ENCODE results near the gene ALG11.
"Not testable (repeated sequence)": the region's sequence is repeated elsewhere in the genome, so short reads cannot be mapped to it uniquely, and the experiment has no call there.

The ALG11 gene

DNA sequence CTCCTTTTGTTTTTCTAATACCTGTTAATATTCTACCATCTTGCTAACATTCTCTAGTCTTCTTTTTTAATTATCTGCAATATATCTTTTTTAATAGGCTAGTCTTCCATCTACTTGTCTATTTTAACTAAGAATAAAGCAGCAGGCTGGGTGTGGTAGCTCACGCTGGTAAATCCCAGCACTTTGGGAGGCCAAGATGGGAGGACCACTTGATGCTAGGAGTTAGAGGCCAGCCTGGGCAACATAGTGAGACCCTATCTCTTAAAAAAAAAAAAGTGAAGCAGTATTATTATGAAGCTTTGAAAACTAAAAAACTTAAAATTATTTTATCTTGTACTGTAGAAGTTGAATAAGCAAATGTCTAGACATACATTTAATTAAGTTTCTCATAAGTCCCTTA, 15.6 kb downstream of the ALG11 start:
- H3K4me3 Mint-ChIP-seq = no peak overlapping the region
- TF ChIP-seq, protein P1, sequence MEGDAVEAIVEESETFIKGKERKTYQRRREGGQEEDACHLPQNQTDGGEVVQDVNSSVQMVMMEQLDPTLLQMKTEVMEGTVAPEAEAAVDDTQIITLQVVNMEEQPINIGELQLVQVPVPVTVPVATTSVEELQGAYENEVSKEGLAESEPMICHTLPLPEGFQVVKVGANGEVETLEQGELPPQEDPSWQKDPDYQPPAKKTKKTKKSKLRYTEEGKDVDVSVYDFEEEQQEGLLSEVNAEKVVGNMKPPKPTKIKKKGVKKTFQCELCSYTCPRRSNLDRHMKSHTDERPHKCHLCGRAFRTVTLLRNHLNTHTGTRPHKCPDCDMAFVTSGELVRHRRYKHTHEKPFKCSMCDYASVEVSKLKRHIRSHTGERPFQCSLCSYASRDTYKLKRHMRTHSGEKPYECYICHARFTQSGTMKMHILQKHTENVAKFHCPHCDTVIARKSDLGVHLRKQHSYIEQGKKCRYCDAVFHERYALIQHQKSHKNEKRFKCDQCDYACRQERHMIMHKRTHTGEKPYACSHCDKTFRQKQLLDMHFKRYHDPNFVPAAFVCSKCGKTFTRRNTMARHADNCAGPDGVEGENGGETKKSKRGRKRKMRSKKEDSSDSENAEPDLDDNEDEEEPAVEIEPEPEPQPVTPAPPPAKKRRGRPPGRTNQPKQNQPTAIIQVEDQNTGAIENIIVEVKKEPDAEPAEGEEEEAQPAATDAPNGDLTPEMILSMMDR (IDR thresholded peaks at IDR 0.05; ENCODE audit: unreplicated experiment in 3 of 3) = no peak
- no peak overlapping the region for H3K27ac Mint-ChIP-seq
- H3K27me3 Mint-ChIP-seq (ENCODE audit: low read depth) = no peaks in the 10 kb centered on the region
- no peaks in the 10 kb centered on the region for H3K4me1 Mint-ChIP-seq
- peaks cover 83% of the 10 kb centered on the region for H3K36me3 Mint-ChIP-seq (ENCODE audit: low read depth)
- H3K9me3 Mint-ChIP-seq = peaks cover 32% of the 10 kb centered on the region

DNA sequence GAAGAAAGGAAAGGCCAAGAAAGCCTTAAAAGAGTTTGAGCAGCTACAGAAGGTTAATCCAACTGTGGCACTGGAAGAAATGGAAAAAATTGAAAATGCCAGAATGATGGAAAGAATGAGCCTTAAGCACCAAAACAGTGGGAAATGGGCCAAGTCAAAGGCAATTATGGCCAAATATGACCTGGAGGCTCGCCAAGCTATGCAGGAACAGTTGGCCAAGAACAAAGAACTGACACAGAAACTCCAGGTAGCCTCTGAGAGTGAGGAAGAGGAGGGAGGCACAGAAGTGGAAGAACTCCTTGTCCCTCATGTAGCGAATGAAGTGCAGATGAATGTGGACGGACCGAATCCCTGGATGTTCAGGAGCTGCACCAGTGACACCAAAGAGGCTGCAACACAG, 17.4 kb downstream of the ALG11 start:
- H3K36me3 Mint-ChIP-seq (ENCODE audit: low read depth) = peaks cover 68% of the 10 kb centered on the region
- H3K27ac Mint-ChIP-seq = no peak overlapping the region
- no peaks in the 10 kb centered on the region for H3K4me1 Mint-ChIP-seq
- H3K27me3 Mint-ChIP-seq (ENCODE audit: low read depth) = no peaks in the 10 kb centered on the region
- TF ChIP-seq, protein P1 (IDR thresholded peaks at IDR 0.05; ENCODE audit: unreplicated experiment in 3 of 3) = no peak
- H3K9me3 Mint-ChIP-seq = peaks cover 32% of the 10 kb centered on the region
- no peak overlapping the region for H3K4me3 Mint-ChIP-seq

DNA sequence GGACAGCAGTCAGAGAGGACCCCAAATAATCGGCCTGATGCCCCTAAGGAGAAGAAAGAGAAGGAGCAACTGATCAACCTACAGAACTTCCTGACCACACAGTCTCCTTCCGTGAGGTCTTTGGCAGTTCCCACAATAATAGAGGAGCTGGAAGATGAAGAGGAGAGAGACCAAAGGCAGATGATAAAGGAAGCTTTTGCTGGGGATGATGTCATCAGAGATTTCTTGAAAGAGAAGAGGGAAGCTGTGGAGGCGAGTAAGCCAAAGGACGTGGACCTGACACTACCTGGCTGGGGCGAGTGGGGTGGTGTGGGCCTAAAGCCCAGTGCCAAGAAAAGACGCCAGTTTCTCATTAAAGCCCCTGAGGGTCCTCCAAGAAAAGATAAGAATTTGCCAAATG, 18.2 kb downstream of the ALG11 start:
- not testable (repeated sequence) for H3K4me3 Mint-ChIP-seq; H3K4me1 Mint-ChIP-seq; H3K27me3 Mint-ChIP-seq (ENCODE audit: low read depth); H3K27ac Mint-ChIP-seq
- peaks cover 32% of the 10 kb centered on the region for H3K9me3 Mint-ChIP-seq
- peaks cover 60% of the 10 kb centered on the region for H3K36me3 Mint-ChIP-seq (ENCODE audit: low read depth)

DNA sequence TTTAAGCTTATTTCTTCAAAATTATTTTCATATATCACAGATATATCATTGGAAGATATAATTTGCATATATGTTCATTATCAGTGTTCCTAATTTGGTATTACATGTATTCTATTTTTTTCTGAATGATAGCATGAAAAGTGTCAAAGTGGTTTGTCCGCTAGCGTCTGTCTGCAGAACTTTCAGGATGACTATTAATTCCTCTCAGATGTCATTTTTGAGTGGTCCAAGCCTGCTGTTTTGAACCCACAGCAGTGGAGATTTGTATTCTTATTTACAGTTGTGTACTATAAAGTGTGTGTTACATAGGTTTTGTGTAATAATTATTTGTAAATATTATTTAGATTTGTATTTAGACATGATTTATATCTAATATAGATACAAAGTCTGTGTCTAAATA, 20.8 kb downstream of the ALG11 start:
- Mint-ChIP-seq H3K27ac (no peak overlapping the region), H3K27me3 (ENCODE audit: low read depth) (no peaks in the 10 kb centered on the region), H3K4me3 (no peak overlapping the region), H3K36me3 (ENCODE audit: low read depth) (peaks cover 36% of the 10 kb centered on the region), H3K4me1 (no peaks in the 10 kb centered on the region), H3K9me3 (peaks cover 15% of the 10 kb centered on the region)
- TF ChIP-seq, protein P1 (IDR thresholded peaks at IDR 0.05; ENCODE audit: unreplicated experiment in 3 of 3) = no peak

DNA sequence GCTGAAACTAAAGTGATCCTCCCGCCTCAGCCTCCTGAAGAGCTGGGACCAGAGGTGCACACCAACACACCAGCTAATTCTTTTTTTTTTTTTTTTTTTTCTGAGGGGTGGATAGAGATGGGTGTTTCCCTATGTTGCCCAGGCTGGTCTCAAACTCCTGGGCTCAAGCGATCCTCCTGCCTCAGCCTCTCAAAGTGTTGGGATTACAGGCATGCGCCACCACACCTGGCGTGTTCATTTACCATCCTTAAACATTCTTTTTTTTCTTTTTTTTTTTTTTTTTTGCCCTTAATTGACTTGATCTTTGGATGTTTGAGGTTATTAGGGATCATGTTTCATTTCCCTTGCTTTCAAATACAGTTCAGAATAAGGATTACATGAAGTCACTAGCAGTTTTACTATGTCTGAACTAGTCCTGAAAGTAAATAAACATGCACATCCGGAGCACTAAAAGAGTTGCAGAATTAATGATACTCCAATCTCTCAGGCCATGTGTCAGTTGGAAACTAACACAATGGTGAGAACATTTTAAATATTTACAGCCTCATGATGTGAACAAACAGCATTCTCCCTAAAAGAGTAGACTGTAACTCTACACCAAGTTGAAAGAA, 22.5 kb downstream of the ALG11 start:
- Mint-ChIP-seq H3K27ac (no peak overlapping the region), H3K27me3 (ENCODE audit: low read depth) (no peaks in the 10 kb centered on the region), H3K9me3 (peaks cover 4% of the 10 kb centered on the region), H3K36me3 (ENCODE audit: low read depth) (peaks cover 23% of the 10 kb centered on the region), H3K4me3 (no peak overlapping the region), H3K4me1 (no peaks in the 10 kb centered on the region)
- TF ChIP-seq, protein P1 (IDR thresholded peaks at IDR 0.05; ENCODE audit: unreplicated experiment in 3 of 3) = no peak

DNA sequence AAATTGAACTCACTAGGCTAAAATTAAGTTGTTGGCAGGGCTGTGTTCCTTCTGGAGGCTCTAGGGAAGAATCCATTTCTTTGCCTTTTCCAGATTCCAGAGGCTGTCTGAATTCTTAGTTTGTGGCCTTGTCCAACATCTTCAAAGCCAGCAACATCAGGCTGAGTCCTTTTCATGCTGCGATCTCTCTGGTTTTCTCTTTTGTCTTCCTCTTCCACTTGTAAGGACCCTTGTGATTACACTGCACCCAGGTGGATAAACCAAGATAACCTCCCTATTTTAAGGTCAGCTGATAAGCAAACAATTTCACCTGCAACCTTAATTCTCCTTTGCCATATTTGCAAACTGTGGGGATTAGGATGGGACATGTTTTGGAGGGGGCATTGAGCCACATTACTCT, 23.8 kb downstream of the ALG11 start:
- no peaks in the 10 kb centered on the region for H3K4me1 Mint-ChIP-seq
- peaks cover 15% of the 10 kb centered on the region for H3K36me3 Mint-ChIP-seq (ENCODE audit: low read depth)
- H3K9me3 Mint-ChIP-seq = peaks cover 4% of the 10 kb centered on the region
- H3K4me3 Mint-ChIP-seq = no peak overlapping the region
- no peaks in the 10 kb centered on the region for H3K27me3 Mint-ChIP-seq (ENCODE audit: low read depth)
- TF ChIP-seq, protein P1 (IDR thresholded peaks at IDR 0.05; ENCODE audit: unreplicated experiment in 3 of 3) = no peak
- no peak overlapping the region for H3K27ac Mint-ChIP-seq

Data from nephron (organoid).